Subcutaneous abdominal adipose tissue (tissue), 5 donors: Measurements from ENCODE around the gene GRIN3A.

Experiments used
- H3K27ac ChIP-seq: one replicate; pipeline ENCODE4 v1.7.0; 2013; ENCODE audit warnings: low read depth, mild to moderate bottlenecking, inconsistent platforms, low read length, moderate library complexity
- H3K27me3 ChIP-seq, 5 donors: one replicate each; pipeline ENCODE4 v1.7.0; 2013; ENCODE audit warnings: low read length in 5 of 5, inconsistent platforms in 1 of 5; ENCODE audit not compliant: control insufficient read depth in 5 of 5, insufficient read depth in 4 of 5
- H3K36me3 ChIP-seq, 5 donors: one replicate each; pipeline ENCODE4 v1.7.0; 2013; ENCODE audit warnings: low read length in 5 of 5; ENCODE audit not compliant: control insufficient read depth in 5 of 5, insufficient read depth in 5 of 5
- H3K4me1 ChIP-seq, 5 donors: one replicate each; pipeline ENCODE4 v1.7.0; 2013; ENCODE audit warnings: low read length in 5 of 5, mild to moderate bottlenecking in 3 of 5, moderate library complexity in 1 of 5; ENCODE audit not compliant: control insufficient read depth in 5 of 5, insufficient read depth in 5 of 5
- H3K4me3 ChIP-seq, 5 donors: one replicate each; pipeline ENCODE4 v1.7.0; 2013; ENCODE audit warnings: low read length in 5 of 5, low read depth in 1 of 5
- H3K9ac ChIP-seq, 5 donors: one replicate each; pipeline ENCODE4 v1.7.0; 2013; ENCODE audit warnings: low read length in 5 of 5, mild to moderate bottlenecking in 4 of 5, moderate library complexity in 3 of 5
- H3K9me3 ChIP-seq, 5 donors: one replicate each; pipeline ENCODE4 v1.7.0; 2013; ENCODE audit warnings: low read length in 5 of 5; ENCODE audit not compliant: control insufficient read depth in 5 of 5
- donor health status: healthy.
- donor health status: healthy.
- donor health status: healthy.
- donor health status: healthy.
- donor health status: healthy.

The GRIN3A gene

GRCh38 chr9:101536938-101537337 is 201.5 kb downstream of the GRIN3A start:
- H3K36me3 ChIP-seq: peaks cover 38 to 53% (median 44%) of the 10 kb centered on the region in 5 donors
- peaks cover 1 to 26% (median 18%) of the 10 kb centered on the region in 5 donors for H3K4me1 ChIP-seq

GRCh38 chr9:101536351-101536750 is 202.1 kb downstream of the GRIN3A start:
- no peak overlapping the region for H3K9ac ChIP-seq
- no peaks in the 10 kb centered on the region for H3K9me3 ChIP-seq
- no peak overlapping the region for H3K27ac ChIP-seq
- no peaks in the 10 kb centered on the region for H3K27me3 ChIP-seq
- H3K4me3 ChIP-seq: no peak overlapping the region
- H3K4me1 ChIP-seq: peaks cover 1 to 26% (median 18%) of the 10 kb centered on the region in 5 donors
- H3K36me3 ChIP-seq: peaks cover 38 to 49% (median 42%) of the 10 kb centered on the region in 5 donors

More at GRCh38 chr9:101536938-101537337, 201.5 kb downstream of the GRIN3A start:
- H3K9ac ChIP-seq: no peak overlapping the region
- H3K9me3 ChIP-seq: no peaks in the 10 kb centered on the region
- no peak overlapping the region for H3K4me3 ChIP-seq
- no peaks in the 10 kb centered on the region for H3K27me3 ChIP-seq
- H3K27ac ChIP-seq: no peak overlapping the region

GRCh38 chr9:101533334-101534204 is 204.9 kb downstream of the GRIN3A start, which contains the start of gene RNF20:
Gene RNF20 (plus strand): TSS chr9:101533853. CDS start chr9:101535424, 1,571 bp downstream.
- H3K36me3 ChIP-seq: peaks cover 20 to 28% (median 26%) of the 10 kb centered on the region in 5 donors
- peaks cover 1 to 30% (median 19%) of the 10 kb centered on the region in 5 donors for H3K4me1 ChIP-seq
- peak within 1 kb of the TSS; percentile 93 for H3K27ac ChIP-seq
- peak within 1 kb of the TSS; percentile 96 to 99 (median 98) for H3K4me3 ChIP-seq
- no peaks in the 10 kb centered on the region for H3K9me3 ChIP-seq
- H3K27me3 ChIP-seq: no peaks in the 10 kb centered on the region
- peak within 1 kb of the TSS; percentile 73 to 96 (median 86) for H3K9ac ChIP-seq

GRCh38 chr9:101530076-101530711 is 208.3 kb downstream of the GRIN3A start:
- H3K36me3 ChIP-seq: peaks cover 0 to under 1% (median 0%) of the 10 kb centered on the region in 5 donors
- no peak overlapping the region for H3K4me3 ChIP-seq
- H3K27me3 ChIP-seq: no peaks in the 10 kb centered on the region
- peaks cover 1 to 21% (median 18%) of the 10 kb centered on the region in 5 donors for H3K4me1 ChIP-seq
- no peak overlapping the region for H3K9ac ChIP-seq
- no peaks in the 10 kb centered on the region for H3K9me3 ChIP-seq
- no peak overlapping the region for H3K27ac ChIP-seq

GRCh38 chr9:101528015-101528414 is 210.4 kb downstream of the GRIN3A start:
- H3K36me3 ChIP-seq: no peaks in the 10 kb centered on the region
- no peaks in the 10 kb centered on the region for H3K27me3 ChIP-seq
- H3K4me1 ChIP-seq: peaks cover 0 to 8% (median 5%) of the 10 kb centered on the region in 5 donors
- H3K9ac ChIP-seq: no peak overlapping the region
- no peaks in the 10 kb centered on the region for H3K9me3 ChIP-seq
- no peak overlapping the region for H3K27ac ChIP-seq
- no peak overlapping the region for H3K4me3 ChIP-seq

- H3K27ac ChIP-seq: no peak overlapping the region
- no peaks in the 10 kb centered on the region for H3K36me3 ChIP-seq
- H3K27me3 ChIP-seq: no peaks in the 10 kb centered on the region
- no peak overlapping the region for H3K9ac ChIP-seq
- H3K9me3 ChIP-seq: no peaks in the 10 kb centered on the region
- H3K4me3 ChIP-seq: no peak overlapping the region
- H3K4me1 ChIP-seq: peaks cover 0 to 4% (median 0%) of the 10 kb centered on the region in 5 donors
Measured at GRCh38 chr9:101527066-101527465, 211.4 kb downstream of the GRIN3A start.

GRCh38 chr9:101524371-101524770 is 214.1 kb downstream of the GRIN3A start:
- no peaks in the 10 kb centered on the region for H3K36me3 ChIP-seq
- H3K4me3 ChIP-seq: no peak overlapping the region
- H3K9me3 ChIP-seq: no peaks in the 10 kb centered on the region
- no peak overlapping the region for H3K9ac ChIP-seq
- no peaks in the 10 kb centered on the region for H3K27me3 ChIP-seq
- H3K4me1 ChIP-seq: no peaks in the 10 kb centered on the region
- H3K27ac ChIP-seq: no peak overlapping the region
